HCT116 (cell line): ENCODE data around the gene GSC2.

Source experiments
- POLR2A ChIP-seq: IDR thresholded peaks from 2 replicates; pipeline ENCODE4 v1.7.0; 2011; ENCODE audit warnings: borderline replicate concordance; ENCODE audit not compliant: insufficient read depth, insufficient read length; ENCODE audit errors: extremely low read depth
- ZNF274 ChIP-seq: fragments of 200-500 bp; sonication (Bioruptor generic); IDR thresholded peaks from 2 replicates; pipeline ENCODE4 v1.6.1; 2014; ENCODE audit warnings: mild to moderate bottlenecking, low read depth, low read length, inconsistent platforms
- TF ChIP-seq, protein P1 (sequence below), 3 experiments: fragments of 200-600 bp in 1 of 3; sonication (generic) in 1 of 3; IDR thresholded peaks in 2 of 3; conservative IDR thresholded peaks in 1 of 3; 2 replicates each; pipeline ENCODE4 v1.5.1; 2012 to 2017; ENCODE audit warnings: low read depth in 2 of 3, low read length in 2 of 3, antibody characterized with exemption in 1 of 3, borderline replicate concordance in 1 of 3, control low read depth in 1 of 3, mild to moderate bottlenecking in 1 of 3, mixed read lengths in 1 of 3, mixed run types in 1 of 3, moderate library complexity in 1 of 3; ENCODE audit not compliant: insufficient read depth in 1 of 3

DNA sequence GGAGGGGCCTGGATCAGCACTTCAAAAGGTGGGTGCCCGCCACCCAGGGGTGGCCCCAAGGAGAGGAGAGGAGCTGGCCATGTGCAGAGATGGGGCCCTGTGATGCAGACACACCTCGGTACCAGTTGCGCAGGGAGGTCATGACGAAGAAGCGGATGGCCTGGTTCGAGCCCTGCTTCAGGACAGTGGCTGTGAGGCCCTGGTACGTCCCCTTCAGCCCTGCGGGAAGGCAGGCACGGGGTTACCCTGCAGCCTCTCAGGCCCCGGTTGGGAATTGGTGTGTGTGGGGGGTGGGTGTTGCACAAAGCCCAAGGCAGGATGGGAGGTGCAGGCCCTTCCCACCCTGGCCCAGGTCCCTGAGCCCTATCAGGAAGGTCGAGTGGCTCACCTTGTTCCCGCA lies 26.6 kb upstream of the GSC2 start:
- TF ChIP-seq ZNF274 = no peak
- TF ChIP-seq, protein P1, sequence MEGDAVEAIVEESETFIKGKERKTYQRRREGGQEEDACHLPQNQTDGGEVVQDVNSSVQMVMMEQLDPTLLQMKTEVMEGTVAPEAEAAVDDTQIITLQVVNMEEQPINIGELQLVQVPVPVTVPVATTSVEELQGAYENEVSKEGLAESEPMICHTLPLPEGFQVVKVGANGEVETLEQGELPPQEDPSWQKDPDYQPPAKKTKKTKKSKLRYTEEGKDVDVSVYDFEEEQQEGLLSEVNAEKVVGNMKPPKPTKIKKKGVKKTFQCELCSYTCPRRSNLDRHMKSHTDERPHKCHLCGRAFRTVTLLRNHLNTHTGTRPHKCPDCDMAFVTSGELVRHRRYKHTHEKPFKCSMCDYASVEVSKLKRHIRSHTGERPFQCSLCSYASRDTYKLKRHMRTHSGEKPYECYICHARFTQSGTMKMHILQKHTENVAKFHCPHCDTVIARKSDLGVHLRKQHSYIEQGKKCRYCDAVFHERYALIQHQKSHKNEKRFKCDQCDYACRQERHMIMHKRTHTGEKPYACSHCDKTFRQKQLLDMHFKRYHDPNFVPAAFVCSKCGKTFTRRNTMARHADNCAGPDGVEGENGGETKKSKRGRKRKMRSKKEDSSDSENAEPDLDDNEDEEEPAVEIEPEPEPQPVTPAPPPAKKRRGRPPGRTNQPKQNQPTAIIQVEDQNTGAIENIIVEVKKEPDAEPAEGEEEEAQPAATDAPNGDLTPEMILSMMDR (IDR thresholded peaks at IDR 0.05 in 2 of 3, conservative IDR thresholded peaks at IDR 0.05 in 1 of 3; ENCODE audit: borderline replicate concordance in 1 of 3, insufficient read depth in 1 of 3, low read depth in 2 of 3, low read length in 2 of 3) = no peak
- TF ChIP-seq POLR2A = no peak
